H1 (cell line): ENCODE data around the gene FITM1. TPM values are rescaled to one million over a fixed set of nuclear protein-coding genes. Genes with fewer than 3 reads are reported as not detected.

Experiments used
- CTCF ChIA-PET: fragments of 300-600 bp; sonication (Branson Sonifier 250); formaldehyde crosslinking; loops from one replicate; lab custom pipeline; 2021; ENCODE audit not compliant: partially characterized antibody; lab: Charles Lee
- POLR2A ChIA-PET: fragments of 300-600 bp; sonication (Branson Sonifier 250); formaldehyde crosslinking; loops from one replicate; lab custom pipeline; 2021; ENCODE audit warnings: inconsistent platforms; ENCODE audit not compliant: partially characterized antibody; lab: Charles Lee
- DNase-seq, 2 experiments: peaks; one replicate each; pipeline versions ENCODE4 v3.0.0 to v3.0.0-alpha.2; 2010 to 2022; ENCODE audit warnings: low spot score in 2 of 2, low read depth in 1 of 2, mixed read lengths in 1 of 2
- FAIRE-seq: peaks from 2 replicates; lab custom pipeline; 2011; peaks lifted over from hg19 to GRCh38; lab: Jason Lieb, UNC
- H2AFZ ChIP-seq: 2 replicates; pipeline ENCODE4 v1.8.1; 2012; ENCODE audit warnings: low read length, inconsistent platforms
- H2AK5ac ChIP-seq: 2 replicates; pipeline ENCODE4 v1.6.1; 2013; ENCODE audit warnings: low read depth, low read length
- H2BK120ac ChIP-seq: replicated peaks from 2 replicates; pipeline ENCODE3; 2013; ENCODE audit warnings: low read depth, low read length, inconsistent platforms
- H2BK12ac ChIP-seq: 2 replicates; pipeline ENCODE4 v1.6.1; 2013; ENCODE audit warnings: low read depth, low read length
- H2BK15ac ChIP-seq: 2 replicates; pipeline ENCODE4 v1.6.1; 2013; ENCODE audit warnings: low read length
- H2BK20ac ChIP-seq: 2 replicates; pipeline ENCODE4 v1.6.1; 2013; ENCODE audit warnings: low read length
- H2BK5ac ChIP-seq: 2 replicates; pipeline ENCODE4 v1.6.1; 2013; ENCODE audit warnings: low read depth, low read length
- H3K14ac ChIP-seq: 2 replicates; pipeline ENCODE4 v1.6.1; 2013; ENCODE audit warnings: inconsistent platforms; ENCODE audit not compliant: insufficient read length
- H3K18ac ChIP-seq: 2 replicates; pipeline ENCODE4 v1.6.1; 2013; ENCODE audit warnings: low read length; ENCODE audit errors: extremely low read depth
- H3K23ac ChIP-seq: 2 replicates; pipeline ENCODE4 v1.6.1; 2013; ENCODE audit warnings: inconsistent platforms; ENCODE audit not compliant: insufficient read length
- H3K23me2 ChIP-seq: 2 replicates; pipeline ENCODE4 v1.6.1; 2013; ENCODE audit warnings: low read depth, low read length
- H3K27ac ChIP-seq: 2 replicates; pipeline ENCODE4 v1.6.1; 2011; ENCODE audit warnings: low read depth, low read length, inconsistent platforms
- H3K27me3 ChIP-seq, 4 experiments: replicated peaks in 1 of 4; 1 replicate in 1 of 4; 2 replicates in 3 of 4; pipeline versions ENCODE4 v1.6.1 to v1.8.1; 2011 to 2013; ENCODE audit warnings: low read length in 3 of 4, mild to moderate bottlenecking in 3 of 4, inconsistent platforms in 2 of 4, mixed read lengths in 2 of 4, moderate library complexity in 1 of 4; ENCODE audit not compliant: control insufficient read depth in 3 of 4, insufficient read depth in 3 of 4; ENCODE audit errors: extremely low read depth in 1 of 4
- H3K36me3 ChIP-seq, 4 experiments: 2 replicates each; pipeline versions ENCODE4 v1.6.1 to v1.8.1; 2011 to 2013; ENCODE audit warnings: mild to moderate bottlenecking in 4 of 4, low read length in 3 of 4, moderate library complexity in 2 of 4, control low read depth in 1 of 4, inconsistent platforms in 1 of 4; ENCODE audit not compliant: insufficient read depth in 4 of 4, control insufficient read depth in 2 of 4
- H3K4ac ChIP-seq: replicated peaks from 2 replicates; pipeline ENCODE3; 2013; ENCODE audit warnings: low read length, low read depth, mixed read lengths, inconsistent platforms; ENCODE audit not compliant: insufficient read length
- H3K4me1 ChIP-seq, 4 experiments: replicated peaks in 1 of 4; 1 replicate in 1 of 4; 2 replicates in 3 of 4; pipeline versions ENCODE4 v1.6.1 to v1.8.1; 2011 to 2013; ENCODE audit warnings: low read length in 3 of 4, inconsistent platforms in 2 of 4, mixed read lengths in 1 of 4; ENCODE audit not compliant: insufficient read depth in 4 of 4, control insufficient read depth in 3 of 4
- H3K4me2 ChIP-seq, 2 experiments: 2 replicates each; pipeline versions ENCODE4 v1.6.1 to v1.8.1; 2011 to 2013; ENCODE audit warnings: low read depth in 2 of 2, low read length in 2 of 2, control low read depth in 1 of 2, inconsistent platforms in 1 of 2, mild to moderate bottlenecking in 1 of 2; ENCODE audit not compliant: insufficient read depth in 1 of 2
- H3K4me3 ChIP-seq, 4 experiments: fragments of 200-600, 300-600 bp in 1 of 4; sonication (generic), shearing (Covaris generic), sonication (Bioruptor Twin) in 1 of 4; 2 replicates each; pipeline versions ENCODE4 v1.5.1 to v1.8.1; 2011 to 2016; ENCODE audit warnings: low read length in 4 of 4, low read depth in 3 of 4, control low read depth in 2 of 4, inconsistent platforms in 2 of 4, mild to moderate bottlenecking in 2 of 4, mixed read lengths in 1 of 4, moderate library complexity in 1 of 4; ENCODE audit not compliant: insufficient read depth in 2 of 4; ENCODE audit errors: extremely low read depth in 1 of 4
- H3K56ac ChIP-seq: replicated peaks from 2 replicates; pipeline ENCODE3; 2013; ENCODE audit warnings: low read depth, mild to moderate bottlenecking, mixed read lengths, low read length, inconsistent platforms; ENCODE audit not compliant: insufficient read length
- H3K79me1 ChIP-seq: 2 replicates; pipeline ENCODE4 v1.6.1; 2013; ENCODE audit warnings: low read depth, low read length, control low read depth
- H3K79me2 ChIP-seq, 2 experiments: 2 replicates each; pipeline versions ENCODE4 v1.6.1 to v1.8.1; 2012 to 2013; ENCODE audit warnings: low read length in 2 of 2, mild to moderate bottlenecking in 2 of 2, inconsistent platforms in 1 of 2; ENCODE audit not compliant: insufficient read depth in 2 of 2, control insufficient read depth in 1 of 2
- H3K9ac ChIP-seq, 4 experiments: replicated peaks in 1 of 4; 1 replicate in 1 of 4; 2 replicates in 3 of 4; pipeline versions ENCODE4 v1.6.1 to v1.8.1; 2011 to 2013; ENCODE audit warnings: low read depth in 3 of 4, low read length in 3 of 4, control low read depth in 2 of 4, mild to moderate bottlenecking in 2 of 4, moderate library complexity in 2 of 4, inconsistent platforms in 1 of 4; ENCODE audit errors: extremely low read depth in 1 of 4
- H3K9me3 ChIP-seq, 2 experiments: 2 replicates each; pipeline versions ENCODE4 v1.6.1 to v1.8.1; 2012 to 2013; ENCODE audit warnings: mild to moderate bottlenecking in 2 of 2, moderate library complexity in 2 of 2, control low read depth in 1 of 2, inconsistent platforms in 1 of 2, low read depth in 1 of 2, low read length in 1 of 2, mixed read lengths in 1 of 2; ENCODE audit not compliant: insufficient read depth in 2 of 2
- H4K20me1 ChIP-seq, 2 experiments: replicated peaks in 1 of 2; 2 replicates each; pipeline versions ENCODE3 to v1.8.1; 2011 to 2013; ENCODE audit warnings: inconsistent platforms in 2 of 2, low read length in 2 of 2, mild to moderate bottlenecking in 1 of 2; ENCODE audit not compliant: insufficient read depth in 2 of 2, control insufficient read depth in 1 of 2
- H4K5ac ChIP-seq: 2 replicates; pipeline ENCODE4 v1.6.1; 2013; ENCODE audit warnings: low read length, low read depth, mixed read lengths, inconsistent platforms; ENCODE audit not compliant: insufficient read length
- H4K8ac ChIP-seq: 2 replicates; pipeline ENCODE4 v1.8.0; 2013; ENCODE audit warnings: mild to moderate bottlenecking, moderate library complexity, low read length, inconsistent platforms; ENCODE audit not compliant: insufficient read depth; ENCODE audit errors: extremely low read depth
- H4K91ac ChIP-seq: replicated peaks from 2 replicates; pipeline ENCODE3; 2013; ENCODE audit warnings: low read length, mixed read lengths, inconsistent platforms; ENCODE audit not compliant: insufficient read length
- CBX8 ChIP-seq: fragments of 300-800, 300-1000 bp; sonication (generic); IDR thresholded peaks from 2 replicates; pipeline ENCODE4 v1.7.1; 2016; ENCODE audit warnings: low read depth, low read length, borderline replicate concordance
- CEBPB ChIP-seq: IDR thresholded peaks from 2 replicates; pipeline ENCODE4 v1.6.1; 2012; ENCODE audit warnings: low read depth, low read length
- CHD2 ChIP-seq: IDR thresholded peaks from 2 replicates; pipeline ENCODE4 v1.6.1; 2012; ENCODE audit warnings: low read length, improper control_type of control experiment
- GABPA ChIP-seq: IDR thresholded peaks from 2 replicates; pipeline ENCODE4 v1.6.1; 2011; ENCODE audit warnings: mild to moderate bottlenecking, low read length, moderate library complexity, borderline replicate concordance; ENCODE audit not compliant: insufficient read depth
- GTF2F1 ChIP-seq: IDR thresholded peaks from 2 replicates; pipeline ENCODE4 v1.6.1; 2012; ENCODE audit warnings: low read depth, low read length, improper control_type of control experiment, borderline replicate concordance
- HDAC6 ChIP-seq: IDR thresholded peaks from one replicate; pipeline ENCODE4 v1.7.1; 2012; ENCODE audit warnings: low read depth, mild to moderate bottlenecking, inconsistent platforms, low read length, moderate library complexity
- MAFK ChIP-seq: IDR thresholded peaks from 2 replicates; pipeline ENCODE4 v1.6.1; 2012; ENCODE audit warnings: low read depth, mild to moderate bottlenecking, improper control_type of control experiment, low read length
- MAX ChIP-seq: IDR thresholded peaks from 2 replicates; pipeline ENCODE4 v1.6.1; 2012; ENCODE audit warnings: inconsistent platforms
- WGBS, 2 experiments: shearing (Covaris generic) in 1 of 2; methylation state at CpG; one replicate each; pipeline versions ENCODE4 v1.1.6 to v1.1.7; 2013 to 2015; ENCODE audit warnings: low lambda C conversion rate in 2 of 2, mixed read lengths in 2 of 2, inconsistent platforms in 1 of 2, low coverage in 1 of 2, missing lambda C conversion rate in 1 of 2; ENCODE audit not compliant: insufficient replicate concordance in 2 of 2, insufficient coverage in 1 of 2, insufficient read length in 1 of 2; ENCODE audit errors: extremely low coverage in 1 of 2, missing lambda C conversion rate in 1 of 2; 5-methylcytosine and 5-hydroxymethylcytosine counted together
- polyA plus RNA-seq, 7 experiments: library from polyadenylated mRNA; depleted of rRNA in 3 of 7; stranded (reverse) in 5 of 7; unstranded in 2 of 7; fragments of >200 nt in 5 of 7; fragments of 200-250 nt in 2 of 7; gene quantifications; 1 replicate in 5 of 7; 2 replicates in 1 of 7; 4 replicates in 1 of 7; pipeline versions ENCODE4 v1.2.1 to v1.2.3, GENCODE V29; 2011 to 2013; ENCODE audit warnings: missing spikeins in 2 of 7, mixed read lengths in 2 of 7
- total RNA-seq: library from RNA; stranded (reverse); fragmentation: NEBNext Ultra II Directional; extraction: Animal tissue kit (Norgen Biotek cat#: 25700); gene quantifications from 2 replicates; pipeline ENCODE4 v1.2.1, GENCODE V29; 2021

The FITM1 gene
- total and polyA plus RNA-seq, 2 of the 8 experiments (the other 6 are each of a cell fraction or from before 2014, with no cell fraction given): 0.53 to 0.76 TPM

- Histone ChIP-seq H2AK5ac (peak overlapping the region; percentile 96; the same call in 1 of the 2 replicates), H3K79me1 (no peaks in the 10 kb centered on the region), H4K5ac (no peak overlapping the region), H2BK5ac (no peak overlapping the region), H2AFZ (no peak overlapping the region), H3K27me3 (no peaks in the 10 kb centered on the region; a peak in 1 of 7 replicates), H3K23me2 (peaks cover 4% of the 10 kb centered on the region; the same call in 1 of the 2 replicates), H3K4me3 (no peak overlapping the region), H3K4me2 (no peak overlapping the region), H4K8ac (no peak overlapping the region), H3K9ac (no peak overlapping the region), H4K20me1 (no peaks in the 10 kb centered on the region), H3K23ac (no peak overlapping the region), H3K4me1 (peaks cover 0 to 7% (median 4%) of the 10 kb centered on the region in 4 experiments; a peak in 5 of 7 replicates), H2BK12ac (no peak overlapping the region), H3K27ac (no peak overlapping the region), H2BK120ac (no peak overlapping the region), H2BK20ac (0 out of 2 replicates have a peak overlapping the region, but pooled peaks have one; percentile 34), H3K9me3 (no peaks in the 10 kb centered on the region), H3K36me3 (no peaks in the 10 kb centered on the region), H3K56ac (no peak overlapping the region), H4K91ac (no peak overlapping the region), H3K18ac (no peak overlapping the region; the same call in 1 of the 2 replicates), H2BK15ac (0 out of 2 replicates have a peak overlapping the region, but pooled peaks have one; percentile 72), H3K14ac (no peak overlapping the region), H3K79me2 (peaks cover 0 to 5% of the 10 kb centered on the region in 2 experiments; a peak in 2 of 4 replicates), H3K4ac (no peak overlapping the region)
- no peak for TF ChIP-seq CBX8
- no peak for TF ChIP-seq MAX
- TF ChIP-seq MAFK: no peak
- TF ChIP-seq CHD2: no peak
- no peak for TF ChIP-seq GABPA
- no peak for TF ChIP-seq HDAC6
- TF ChIP-seq CEBPB: no peak
- TF ChIP-seq GTF2F1: no peak
- WGBS, 2 experiments: 84% methylated on average over 6 of the region's 6 CpGs; no CpG with 5 or more reads in 1 of the 2 experiments
- ChIA-PET POLR2A (interaction anchor here (1.0 to 23.9 kb wide), 6 partner anchors 16 to 75 kb away, joined by 3 to 626 read pairs (median 111); partner anchors contain the start of genes CARMIL3, CPNE6, DCAF11 and NRL), CTCF (interaction anchor here (0.8 to 12.8 kb wide), 13 partner anchors 16 to 106 kb away, joined by 3 to 316 read pairs (median 5); partner anchors contain the start of genes CARMIL3, CPNE6, DCAF11 and DHRS4L2)
- no peak for DNase-seq
- no peak for FAIRE-seq
These were observed 40.6 kb upstream of the FITM1 start for GRCh38 chr14:24089890-24090289.
